ENCODE measurements around the gene HHIPL1.

DNA sequence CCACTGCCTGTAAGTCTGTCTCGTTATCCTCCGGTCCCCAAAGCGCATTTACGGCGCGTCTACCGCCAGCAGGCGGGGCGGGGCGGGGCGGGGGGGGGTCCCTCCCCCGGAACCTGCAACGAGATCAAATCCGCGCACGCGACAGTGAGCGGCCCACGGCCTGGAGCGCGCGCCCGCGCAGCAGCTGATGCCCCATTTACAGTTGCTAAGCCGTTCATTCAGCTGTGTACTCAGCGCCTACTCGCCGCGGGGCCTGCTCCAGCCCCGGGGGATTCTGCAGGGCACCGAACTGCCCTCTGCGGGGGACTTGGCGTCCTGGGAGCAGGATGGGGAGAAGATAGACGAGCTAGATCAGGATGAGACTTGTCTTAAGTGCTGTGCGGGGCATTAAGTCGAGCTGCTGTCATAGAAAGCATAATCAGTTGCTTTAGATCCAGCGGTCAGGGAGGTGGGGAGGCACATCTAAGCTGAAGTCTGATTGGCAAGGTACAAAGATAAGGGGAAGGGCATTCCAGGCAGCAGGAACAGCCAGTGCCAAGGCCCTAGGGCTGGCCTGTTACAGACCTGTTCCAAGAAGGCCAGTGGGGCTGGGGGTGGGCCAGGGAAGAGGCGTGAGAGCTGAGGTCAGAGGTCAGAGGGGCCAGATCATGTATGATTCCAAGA, 39.5 kb upstream of the HHIPL1 start:
- TF ChIP-seq, protein P1, sequence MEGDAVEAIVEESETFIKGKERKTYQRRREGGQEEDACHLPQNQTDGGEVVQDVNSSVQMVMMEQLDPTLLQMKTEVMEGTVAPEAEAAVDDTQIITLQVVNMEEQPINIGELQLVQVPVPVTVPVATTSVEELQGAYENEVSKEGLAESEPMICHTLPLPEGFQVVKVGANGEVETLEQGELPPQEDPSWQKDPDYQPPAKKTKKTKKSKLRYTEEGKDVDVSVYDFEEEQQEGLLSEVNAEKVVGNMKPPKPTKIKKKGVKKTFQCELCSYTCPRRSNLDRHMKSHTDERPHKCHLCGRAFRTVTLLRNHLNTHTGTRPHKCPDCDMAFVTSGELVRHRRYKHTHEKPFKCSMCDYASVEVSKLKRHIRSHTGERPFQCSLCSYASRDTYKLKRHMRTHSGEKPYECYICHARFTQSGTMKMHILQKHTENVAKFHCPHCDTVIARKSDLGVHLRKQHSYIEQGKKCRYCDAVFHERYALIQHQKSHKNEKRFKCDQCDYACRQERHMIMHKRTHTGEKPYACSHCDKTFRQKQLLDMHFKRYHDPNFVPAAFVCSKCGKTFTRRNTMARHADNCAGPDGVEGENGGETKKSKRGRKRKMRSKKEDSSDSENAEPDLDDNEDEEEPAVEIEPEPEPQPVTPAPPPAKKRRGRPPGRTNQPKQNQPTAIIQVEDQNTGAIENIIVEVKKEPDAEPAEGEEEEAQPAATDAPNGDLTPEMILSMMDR (IDR thresholded peaks at IDR 0.05): no peak
- TF ChIP-seq POLR2A (IDR thresholded peaks at IDR 0.05): no peak
